Melanocyte of skin (primary cell): ENCODE results near the gene LDLRAD1. TPM values are rescaled to one million over a fixed set of nuclear protein-coding genes. Genes with fewer than 3 reads are reported as not detected.

Experiments used
- total RNA-seq, 2 donors: library from RNA; depleted of rRNA; stranded (reverse); fragments of >200 nt; gene quantifications; 2 replicates each; pipeline ENCODE4 v1.2.3, GENCODE V29; 2012

LDLRAD1 gene
- total RNA-seq: not detected

DNA sequence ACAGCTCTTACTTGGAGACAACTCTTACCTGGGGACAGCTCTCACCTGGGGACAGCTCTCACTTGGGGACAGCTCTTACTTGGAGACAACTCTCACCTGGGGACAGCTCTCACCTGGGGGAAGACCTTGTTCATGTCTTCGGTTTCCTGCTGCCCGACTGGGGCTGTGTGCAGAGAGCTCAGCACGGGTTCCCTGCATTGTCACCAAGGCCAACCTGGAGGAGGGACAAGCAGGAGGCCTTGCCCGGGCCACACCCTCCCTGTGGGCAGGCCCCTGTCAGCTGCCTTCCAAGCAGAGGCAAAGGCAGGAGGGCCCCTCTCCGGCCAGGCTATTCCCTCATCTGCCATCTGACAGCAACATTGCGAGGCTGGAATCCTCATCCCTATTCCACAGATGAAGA lies at the start of gene LDLRAD1:
Gene LDLRAD1 (minus strand): TSS at position 208 of the 400 bp plus-strand sequence. CDS start 74 bp downstream, at position 134.

GRCh38 chr1:54052934-54053744 lies 35.2 kb upstream of the LDLRAD1 start, which contains the start of the genes TCEANC2 and TMEM59:
Gene TCEANC2, plus strand, starts transcription at chr1:54053608. Its CDS starts 815 bp downstream, at chr1:54054423.
Gene TMEM59, minus strand, starts transcription at chr1:54053204. Its CDS starts 16 bp downstream, at chr1:54053188.

Other genes with a start within 250 kb of the LDLRAD1 start
- 10 to 100 TPM; 15.1 to 48.0 TPM for gene NDC1, start 179.9 kb downstream of the LDLRAD1 start, total RNA-seq
- 10 to 100 TPM; 31.3 to 32.6 TPM for gene YIPF1, start 128.4 kb downstream of the LDLRAD1 start, total RNA-seq
- gene DIO1, start 124.0 kb downstream of the LDLRAD1 start, total RNA-seq: under 1 TPM in 1 of 2 donors, not detected in 1; under 0.01 TPM
- 10 to 100 TPM; 28.9 to 44.6 TPM for gene IFT25, start 72.5 kb downstream of the LDLRAD1 start, total RNA-seq
- gene LRRC42, start 71.8 kb downstream of the LDLRAD1 start, total RNA-seq: 10 to 100 TPM; 21.7 to 32.0 TPM
- 100 to 1,000 TPM; 176 to 214 TPM for gene TMEM59, start 35.0 kb upstream of the LDLRAD1 start, total RNA-seq
- gene TCEANC2, start 35.4 kb upstream of the LDLRAD1 start, total RNA-seq: 1 to 10 TPM; 3.1 to 5.0 TPM
- under 1 TPM in 1 of 2 donors, not detected in 1; under 0.01 TPM for gene CDCP2, start 134.8 kb upstream of the LDLRAD1 start, total RNA-seq
- gene CYB5RL, start 181.8 kb upstream of the LDLRAD1 start, total RNA-seq: 1 to 10 TPM; 7.7 to 8.3 TPM
- gene MRPL37, start 182.0 kb upstream of the LDLRAD1 start, total RNA-seq: 100 to 1,000 TPM; 106 to 146 TPM